Activated T-cell treated with anti-CD3 and anti-CD28 coated beads for 4 hours (primary cell): ENCODE measurements around the gene EIF3A.

Experiments used
- DNase-seq: peaks from one replicate; pipeline ENCODE4 v3.0.0-alpha.2; 2020

The EIF3A gene

GRCh38 chr10:119001717-119002500 lies 78.7 kb downstream of the EIF3A start:
- no peak for DNase-seq

- no peak for DNase-seq
Measured at GRCh38 chr10:118998183-118998582, 82.4 kb downstream of the EIF3A start.

- no peak for DNase-seq
Measured at GRCh38 chr10:118997379-118997778, 83.2 kb downstream of the EIF3A start.

GRCh38 chr10:118995739-118996138 lies 84.9 kb downstream of the EIF3A start:
- no peak for DNase-seq

GRCh38 chr10:118994321-118994720 lies 86.3 kb downstream of the EIF3A start:
- no peak for DNase-seq

GRCh38 chr10:118993214-118993613 lies 87.4 kb downstream of the EIF3A start:
- no peak for DNase-seq

- no peak for DNase-seq
Measured at GRCh38 chr10:118992496-118992895, 88.1 kb downstream of the EIF3A start.

GRCh38 chr10:118990326-118990725 lies 90.3 kb downstream of the EIF3A start:
- no peak for DNase-seq

GRCh38 chr10:118986815-118987790 lies 93.5 kb downstream of the EIF3A start:
- DNase-seq = no peak

GRCh38 chr10:118985576-118985975 lies 95.0 kb downstream of the EIF3A start:
- DNase-seq = no peak
